Panc1 (cell line): ENCODE results near the gene EPHX1. TPM values are rescaled to one million over a fixed set of nuclear protein-coding genes. Genes with fewer than 3 reads are reported as not detected.

Source experiments
- ATAC-seq: fragments of 200-7000 bp; cut with Tn5 transposase; 2 replicates; pipeline ENCODE4 v1.9.1; 2020; ENCODE audit warnings: mild to moderate bottlenecking, moderate library complexity
- BruUV-seq: library from RNA; stranded (reverse); fragments of 400-500 nt; replicated peaks from 2 replicates; lab custom pipeline; 2021; lab: Mats Ljungman, UMichigan
- CTCF ChIA-PET: fragments of 300-600 bp; sonication (Branson Sonifier 250); formaldehyde crosslinking; loops from one replicate; lab custom pipeline; 2022; ENCODE audit warnings: antibody characterized with exemption; lab: Charles Lee
- POLR2A ChIA-PET: fragments of 300-600 bp; sonication (Branson Sonifier 250); formaldehyde crosslinking; loops from one replicate; lab custom pipeline; 2022; ENCODE audit warnings: antibody characterized with exemption; lab: Charles Lee
- DNase-seq: peaks from one replicate; pipeline ENCODE4 v3.0.0-alpha.2; 2010; ENCODE audit warnings: low read depth, low spot score
- H3K27ac ChIP-seq: 2 replicates; pipeline ENCODE4 v1.5.1; 2011; ENCODE audit warnings: mild to moderate bottlenecking, low read length, inconsistent platforms
- H3K27me3 ChIP-seq: fragments of 200-500 bp; sonication (Bioruptor generic); 2 replicates; pipeline ENCODE4 v1.6.0; 2014; ENCODE audit warnings: low read length, inconsistent platforms; ENCODE audit not compliant: control insufficient read depth, insufficient read depth
- H3K36me3 ChIP-seq: fragments of 200-500 bp; sonication (Bioruptor generic); 2 replicates; pipeline ENCODE4 v1.5.1; 2014; ENCODE audit warnings: inconsistent platforms, mild to moderate bottlenecking, low read length, moderate library complexity; ENCODE audit not compliant: control insufficient read depth, insufficient read depth
- H3K4me1 ChIP-seq: 2 replicates; pipeline ENCODE4 v1.5.1; 2011; ENCODE audit warnings: inconsistent platforms, mild to moderate bottlenecking, low read length, moderate library complexity; ENCODE audit not compliant: control insufficient read depth, insufficient read depth
- H3K4me3 ChIP-seq, 2 experiments: 2 replicates each; pipeline ENCODE4 v1.5.1; 2011 to 2012; ENCODE audit warnings: low read depth in 2 of 2, low read length in 2 of 2, mild to moderate bottlenecking in 2 of 2, inconsistent platforms in 1 of 2, moderate library complexity in 1 of 2
- H3K9me3 ChIP-seq: fragments of 200-500 bp; sonication (Bioruptor generic); 2 replicates; pipeline ENCODE4 v1.5.1; 2014; ENCODE audit warnings: low read depth, mild to moderate bottlenecking, inconsistent platforms, low read length, moderate library complexity; ENCODE audit not compliant: control insufficient read depth, insufficient read depth
- CTCF ChIP-seq: fragments of 450-650 bp; IDR thresholded peaks from 2 replicates; pipeline ENCODE4 v1.5.1; 2017; ENCODE audit warnings: mild to moderate bottlenecking
- POLR2AphosphoS5 ChIP-seq: IDR thresholded peaks from 2 replicates; pipeline ENCODE4 v1.6.1; 2012; ENCODE audit warnings: mild to moderate bottlenecking, low read depth, low read length, moderate library complexity
- SIN3A ChIP-seq: IDR thresholded peaks from 2 replicates; pipeline ENCODE4 v1.6.1; 2012; ENCODE audit warnings: low read depth, mild to moderate bottlenecking, low read length, moderate library complexity, borderline replicate concordance; ENCODE audit not compliant: insufficient read depth
- TCF7L2 ChIP-seq: IDR thresholded peaks from 2 replicates; pipeline ENCODE4 v1.6.1; 2011; ENCODE audit warnings: mild to moderate bottlenecking, low read depth, low read length, inconsistent platforms
- in situ Hi-C: cut with HindIII; loops from 2 replicates; pipeline ENCODE4 v1.10.0; 2016; ENCODE audit warnings: low sequenced_read_pairs, low pct_unique_long_range_greater_than_20kb
- intact Hi-C: fragments of 100-400 bp; cut with micrococcal nuclease; formaldehyde crosslinking; loops from one replicate; pipeline ENCODE4 v1.10.0; 2022; ENCODE audit not compliant: unreplicated experiment
- total RNA-seq: library from RNA; stranded (reverse); gene quantifications from one replicate; pipeline ENCODE4 v1.2.1, GENCODE V29; 2021; ENCODE audit not compliant: unreplicated experiment
- TF ChIP-seq, protein P1 (sequence below), 2 experiments: IDR thresholded peaks; 2 replicates each; pipeline ENCODE4 v1.6.1; 2011 to 2012; ENCODE audit warnings: low read depth in 2 of 2, control low read depth in 1 of 2, low read length in 1 of 2, mild to moderate bottlenecking in 1 of 2, moderate library complexity in 1 of 2; ENCODE audit not compliant: insufficient read depth in 1 of 2

Gene EPHX1
- total RNA-seq, 1 experiment from 2014 or later = 76.4 TPM

GRCh38 chr1:225880636-225881035 is 70.7 kb downstream of the EPHX1 start:
- DNase-seq = no peak
- Histone ChIP-seq H3K36me3 (no peaks in the 10 kb centered on the region; the same call in 1 of the 2 replicates), H3K27ac (peak overlapping the region; percentile 91), H3K4me1 (peaks cover 36% of the 10 kb centered on the region), H3K9me3 (no peaks in the 10 kb centered on the region), H3K27me3 (no peaks in the 10 kb centered on the region), H3K4me3 (peak overlapping the region in 1 of 2 experiments; percentile 88; a peak in 3 of 4 replicates)
- no peak for TF ChIP-seq SIN3A
- TF ChIP-seq POLR2AphosphoS5 = no peak
- no peak for TF ChIP-seq CTCF
- TF ChIP-seq, protein P1, sequence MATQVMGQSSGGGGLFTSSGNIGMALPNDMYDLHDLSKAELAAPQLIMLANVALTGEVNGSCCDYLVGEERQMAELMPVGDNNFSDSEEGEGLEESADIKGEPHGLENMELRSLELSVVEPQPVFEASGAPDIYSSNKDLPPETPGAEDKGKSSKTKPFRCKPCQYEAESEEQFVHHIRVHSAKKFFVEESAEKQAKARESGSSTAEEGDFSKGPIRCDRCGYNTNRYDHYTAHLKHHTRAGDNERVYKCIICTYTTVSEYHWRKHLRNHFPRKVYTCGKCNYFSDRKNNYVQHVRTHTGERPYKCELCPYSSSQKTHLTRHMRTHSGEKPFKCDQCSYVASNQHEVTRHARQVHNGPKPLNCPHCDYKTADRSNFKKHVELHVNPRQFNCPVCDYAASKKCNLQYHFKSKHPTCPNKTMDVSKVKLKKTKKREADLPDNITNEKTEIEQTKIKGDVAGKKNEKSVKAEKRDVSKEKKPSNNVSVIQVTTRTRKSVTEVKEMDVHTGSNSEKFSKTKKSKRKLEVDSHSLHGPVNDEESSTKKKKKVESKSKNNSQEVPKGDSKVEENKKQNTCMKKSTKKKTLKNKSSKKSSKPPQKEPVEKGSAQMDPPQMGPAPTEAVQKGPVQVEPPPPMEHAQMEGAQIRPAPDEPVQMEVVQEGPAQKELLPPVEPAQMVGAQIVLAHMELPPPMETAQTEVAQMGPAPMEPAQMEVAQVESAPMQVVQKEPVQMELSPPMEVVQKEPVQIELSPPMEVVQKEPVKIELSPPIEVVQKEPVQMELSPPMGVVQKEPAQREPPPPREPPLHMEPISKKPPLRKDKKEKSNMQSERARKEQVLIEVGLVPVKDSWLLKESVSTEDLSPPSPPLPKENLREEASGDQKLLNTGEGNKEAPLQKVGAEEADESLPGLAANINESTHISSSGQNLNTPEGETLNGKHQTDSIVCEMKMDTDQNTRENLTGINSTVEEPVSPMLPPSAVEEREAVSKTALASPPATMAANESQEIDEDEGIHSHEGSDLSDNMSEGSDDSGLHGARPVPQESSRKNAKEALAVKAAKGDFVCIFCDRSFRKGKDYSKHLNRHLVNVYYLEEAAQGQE (IDR thresholded peaks at IDR 0.05; ENCODE audit: insufficient read depth in 1 of 2, low read depth in 2 of 2, low read length in 1 of 2) = no peak
- TF ChIP-seq TCF7L2 = no peak
- POLR2A ChIA-PET = interaction anchor here (0.6 kb wide), 1 partner anchor 74 kb away, joined by 7 read pairs; no protein-coding TSS in a partner anchor
- in situ Hi-C loops = no loop called here
- no peak for ATAC-seq
- BruUV-seq = no TSS peak
- CTCF ChIA-PET = no interaction called here
- intact Hi-C loops = no loop called here

DNA sequence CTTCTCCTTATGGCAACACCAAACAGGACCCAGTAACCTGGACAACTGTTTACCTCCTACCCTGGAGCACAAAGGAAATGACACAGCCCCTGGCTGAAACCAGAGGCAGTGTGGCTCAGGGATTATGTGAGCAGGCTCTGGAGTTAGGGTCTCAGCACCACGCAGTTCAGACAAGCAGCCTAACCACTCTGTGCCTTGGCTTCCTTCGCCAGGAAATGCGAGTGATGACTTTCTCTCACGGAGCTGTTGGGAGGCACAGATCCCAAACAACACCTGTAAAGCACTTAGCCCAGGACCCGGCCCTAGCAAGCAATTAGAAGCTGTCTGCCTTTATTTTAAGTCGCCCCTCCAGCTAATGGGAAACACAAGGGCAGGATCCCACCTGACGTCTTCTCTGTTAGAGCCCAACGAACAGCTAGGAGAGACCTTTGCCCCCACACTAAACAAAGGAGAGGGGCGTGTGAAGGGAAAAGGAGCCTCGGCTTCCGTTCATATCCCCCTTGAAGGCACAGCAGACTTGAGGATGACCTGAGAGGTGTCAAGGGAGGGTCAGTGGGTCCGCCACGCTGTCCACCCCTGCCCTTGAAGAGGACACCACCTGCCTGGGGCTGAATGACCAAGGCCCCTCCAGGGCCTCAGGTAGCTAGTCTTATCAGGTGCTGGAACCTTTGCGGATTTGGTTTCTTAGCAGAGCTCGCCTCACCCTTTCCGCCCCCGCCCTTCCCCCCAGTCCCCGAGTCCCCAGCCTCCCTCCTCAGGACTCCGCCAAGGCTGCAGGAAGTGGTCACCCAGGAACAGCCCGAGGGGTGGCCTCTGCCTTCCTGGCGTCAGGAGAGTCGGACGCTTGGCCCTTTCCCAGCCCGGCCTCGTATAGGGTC is 71.4 kb downstream of the EPHX1 start:
- in situ Hi-C loops = no loop called here
- Histone ChIP-seq H3K4me3 (peak overlapping the region; percentile 88 to 92), H3K9me3 (no peaks in the 10 kb centered on the region), H3K27me3 (no peaks in the 10 kb centered on the region), H3K4me1 (peaks cover 40% of the 10 kb centered on the region), H3K27ac (peak overlapping the region; percentile 91), H3K36me3 (no peaks in the 10 kb centered on the region; the same call in 1 of the 2 replicates)
- TF ChIP-seq TCF7L2 = no peak
- TF ChIP-seq POLR2AphosphoS5 = no peak
- no peak for TF ChIP-seq CTCF
- ChIA-PET CTCF (interaction anchor here (0.6 kb wide), 1 partner anchor 371 kb away, joined by 3 read pairs; no protein-coding TSS in a partner anchor), POLR2A (no interaction called here)
- intact Hi-C loops = no loop called here
- DNase-seq (no peak), ATAC-seq (peak; percentile 47)
- no TSS peak for BruUV-seq
